NCI-H2227 (cell line): ENCODE results near the gene HNRNPUL1.
A peak's percentile ranks its signal among the peaks of the same experiment; 100 is the strongest.
"Not testable (repeated sequence)": the region's sequence is repeated elsewhere in the genome, so short reads cannot be mapped to it uniquely, and the experiment has no call there.

Source experiments
- DNase-seq: peaks from one replicate; lab custom pipeline; 2025; ENCODE audit not compliant: unreplicated experiment; lab: John Stamatoyannopoulos, UW

The HNRNPUL1 gene

GRCh38 chr19:41324231-41324702, 60.1 kb downstream of the HNRNPUL1 start:
- DNase-seq = no peak

- DNase-seq = peak; percentile 75
Measured at GRCh38 chr19:41324921-41325639, 60.9 kb downstream of the HNRNPUL1 start.

- DNase-seq = no peak
Measured at GRCh38 chr19:41325640-41325946, 61.4 kb downstream of the HNRNPUL1 start.

GRCh38 chr19:41325947-41326706, 62.0 kb downstream of the HNRNPUL1 start:
- no peak for DNase-seq

GRCh38 chr19:41327076-41327575, 63.0 kb downstream of the HNRNPUL1 start:
- no peak for DNase-seq

DNA sequence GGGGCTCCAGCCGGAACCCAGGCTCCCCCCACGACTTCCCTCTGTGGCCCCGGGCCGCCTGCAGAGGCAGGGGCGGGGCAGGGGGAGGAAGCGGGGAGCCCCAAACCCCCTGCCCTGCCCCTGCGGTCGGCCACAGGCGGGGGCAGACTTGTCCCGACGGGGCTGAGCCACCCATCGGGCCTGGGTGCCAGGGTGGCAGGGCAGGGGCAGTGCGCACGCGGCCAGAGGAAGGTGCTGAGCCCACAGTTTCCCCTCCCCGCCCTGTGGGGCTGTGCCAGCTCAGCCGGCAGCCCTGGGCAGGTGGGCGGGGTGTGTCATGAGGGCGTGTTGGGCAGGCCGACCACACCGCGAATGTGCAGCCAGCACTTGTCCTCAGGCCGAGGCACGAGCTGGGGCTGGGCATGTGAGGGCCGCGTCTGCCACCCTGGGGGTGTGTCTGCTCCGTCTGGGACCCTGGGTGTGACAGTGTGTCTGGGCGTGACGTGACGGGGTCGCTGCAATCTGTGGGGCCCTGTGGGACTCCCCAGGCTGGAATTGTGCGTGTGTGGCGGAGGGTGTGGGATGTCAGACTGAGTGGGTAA, 63.5 kb downstream of the HNRNPUL1 start:
- DNase-seq = no peak

DNA sequence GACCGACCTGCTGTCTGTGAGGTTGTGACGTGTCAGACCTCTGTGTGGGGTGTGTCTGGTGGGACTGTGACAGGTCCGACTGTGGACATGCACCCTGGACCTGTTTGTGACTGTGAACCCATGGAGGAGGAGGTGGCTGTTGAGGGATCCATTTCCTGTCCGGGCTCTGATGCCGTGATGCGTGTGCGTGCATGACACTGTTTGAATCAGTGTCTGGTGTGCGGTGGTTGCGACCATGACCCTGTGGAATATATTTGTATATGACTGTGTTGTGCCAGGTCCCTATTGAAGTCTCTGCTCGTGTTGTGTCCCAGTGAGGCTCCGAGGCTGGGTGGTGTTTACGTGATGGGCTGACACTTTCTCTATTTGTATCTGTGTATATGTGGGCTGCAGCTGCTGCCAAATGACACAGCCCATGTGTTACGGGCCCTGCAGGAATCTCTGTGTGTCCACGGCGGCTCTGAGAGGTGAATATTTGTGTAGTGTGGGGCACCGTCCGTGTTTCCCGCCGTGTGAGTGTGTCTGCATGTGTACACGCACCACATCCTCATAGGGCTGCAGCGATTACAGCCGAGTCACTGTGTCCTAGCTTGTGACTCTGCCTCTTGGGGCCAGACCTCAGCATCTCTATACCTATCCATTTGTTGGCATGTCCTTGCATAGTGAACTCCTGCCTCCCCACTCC, 64.1 kb downstream of the HNRNPUL1 start:
- no peak for DNase-seq

- no peak for DNase-seq
Measured at GRCh38 chr19:41328842-41329225, 64.7 kb downstream of the HNRNPUL1 start.

- no peak for DNase-seq
Measured at GRCh38 chr19:41330481-41330880, 66.3 kb downstream of the HNRNPUL1 start.

- peak; percentile 70 for DNase-seq
Measured at GRCh38 chr19:41330946-41331678, 66.9 kb downstream of the HNRNPUL1 start.

DNA sequence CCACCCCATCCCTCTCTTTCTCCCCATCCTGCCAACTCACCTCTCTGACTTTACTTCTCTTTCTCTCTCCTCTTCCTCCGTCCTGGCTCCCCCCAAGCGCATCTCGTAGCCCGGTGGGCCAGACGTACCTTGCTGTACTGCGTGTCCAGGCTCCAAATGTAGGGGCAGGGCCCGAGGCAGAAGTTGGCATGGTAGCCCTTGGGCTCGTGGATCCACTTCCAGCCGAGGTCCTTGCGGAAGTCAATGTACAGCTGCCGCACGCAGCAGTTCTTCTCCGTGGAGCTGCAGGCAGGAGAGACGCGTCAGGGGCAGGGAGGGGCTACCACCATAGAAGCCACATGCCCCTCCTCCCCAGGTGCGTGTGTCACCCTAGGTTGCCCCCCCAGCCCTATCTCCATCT, 67.8 kb downstream of the HNRNPUL1 start:
- DNase-seq = no peak

GRCh38 chr19:41332468-41332867, 68.3 kb downstream of the HNRNPUL1 start:
- DNase-seq = no peak

DNA sequence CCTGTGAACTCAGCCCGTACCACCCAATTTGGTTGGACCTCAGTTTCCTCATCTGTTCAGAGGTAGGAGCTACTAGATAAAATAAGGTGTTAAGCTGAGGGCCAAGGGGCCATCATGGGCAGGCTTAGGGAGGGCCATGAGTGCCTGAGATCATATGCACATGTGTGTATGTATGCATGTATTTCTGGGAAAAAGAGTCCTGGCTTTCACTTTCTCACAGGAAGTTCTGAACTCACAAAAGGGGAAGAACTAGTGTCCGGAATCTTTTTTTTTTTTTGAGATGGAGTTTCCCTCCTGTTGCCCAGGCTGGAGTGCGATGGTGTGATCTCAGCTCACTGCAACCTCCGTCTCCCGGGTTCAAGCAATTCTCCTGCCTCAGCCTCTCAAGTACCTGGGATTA, 70.6 kb downstream of the HNRNPUL1 start:
- no peak for DNase-seq

- DNase-seq = no peak
Measured at GRCh38 chr19:41335467-41335866, 71.3 kb downstream of the HNRNPUL1 start.

DNA sequence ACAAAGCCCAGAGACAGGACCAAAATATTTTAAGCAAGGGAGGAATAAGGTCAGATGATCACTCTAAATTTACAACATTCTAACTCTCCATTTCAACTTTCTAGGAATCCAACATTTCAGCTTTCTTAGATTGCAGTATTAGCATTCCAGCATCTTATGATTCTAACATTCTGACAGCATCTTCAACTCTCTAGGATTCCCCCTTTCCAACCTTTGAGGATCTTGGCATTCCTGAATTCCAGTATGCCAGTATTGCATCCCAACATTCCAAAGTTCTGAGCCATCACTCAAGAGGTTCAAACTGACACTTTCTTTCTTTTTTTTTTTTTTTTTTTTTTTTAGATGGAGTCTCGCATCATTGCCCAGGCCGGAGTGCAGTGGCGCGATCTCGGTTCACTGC, 75.8 kb downstream of the HNRNPUL1 start:
- no peak for DNase-seq

- DNase-seq = no peak
Measured at GRCh38 chr19:41341669-41342490, 77.7 kb downstream of the HNRNPUL1 start.

DNA sequence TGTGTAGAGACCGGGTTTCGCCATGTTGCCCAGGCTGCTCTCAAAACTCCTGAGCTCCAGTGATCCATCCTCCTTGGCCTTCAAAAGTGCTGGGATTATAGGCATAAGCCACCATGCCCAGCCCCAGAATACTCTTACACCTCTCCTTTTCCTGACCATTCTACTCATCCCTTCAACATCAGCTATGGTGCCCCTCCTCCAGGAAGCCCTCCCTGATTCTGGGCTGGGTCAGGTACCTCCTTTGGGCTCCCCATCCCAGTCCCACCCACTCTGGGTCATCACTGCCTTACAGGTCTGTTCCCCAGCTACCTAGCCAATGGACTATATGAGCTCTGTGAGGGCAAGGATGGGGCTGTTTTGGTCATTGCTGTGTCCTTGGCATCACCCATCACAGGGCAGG, 80.0 kb downstream of the HNRNPUL1 start:
- no peak for DNase-seq

GRCh38 chr19:41346916-41347315, 82.7 kb downstream of the HNRNPUL1 start:
- DNase-seq = not testable (repeated sequence)

GRCh38 chr19:41350735-41351338, 86.7 kb downstream of the HNRNPUL1 start:
- no peak for DNase-seq
